Measurements from ENCODE around the gene MCL1. TPM values are rescaled to one million over a fixed set of nuclear protein-coding genes. Genes with fewer than 3 reads are reported as not detected.
A peak's percentile ranks its signal among the peaks of the same experiment; 100 is the strongest.

The MCL1 gene
- total RNA-seq, 1 donor from 2014 or later: 255 TPM

DNA sequence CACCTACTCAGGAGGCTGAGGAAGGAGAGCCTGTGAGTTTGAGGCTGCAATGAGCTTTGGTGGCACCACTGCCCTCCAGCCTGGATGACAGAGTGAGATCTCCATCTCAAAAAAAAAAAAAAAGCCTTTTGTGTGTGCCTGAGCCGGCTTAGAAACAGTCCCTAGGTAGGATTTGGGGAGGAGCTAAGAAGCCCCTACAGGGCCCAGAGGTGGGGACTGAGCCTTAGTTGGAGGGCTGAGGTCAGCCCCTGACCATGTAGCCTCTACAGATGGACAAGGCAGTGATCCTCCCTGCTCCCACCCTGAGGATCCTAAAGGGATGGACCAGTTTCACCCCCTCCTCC is 27.7 kb downstream of the MCL1 start:
- TF ChIP-seq, protein P1, sequence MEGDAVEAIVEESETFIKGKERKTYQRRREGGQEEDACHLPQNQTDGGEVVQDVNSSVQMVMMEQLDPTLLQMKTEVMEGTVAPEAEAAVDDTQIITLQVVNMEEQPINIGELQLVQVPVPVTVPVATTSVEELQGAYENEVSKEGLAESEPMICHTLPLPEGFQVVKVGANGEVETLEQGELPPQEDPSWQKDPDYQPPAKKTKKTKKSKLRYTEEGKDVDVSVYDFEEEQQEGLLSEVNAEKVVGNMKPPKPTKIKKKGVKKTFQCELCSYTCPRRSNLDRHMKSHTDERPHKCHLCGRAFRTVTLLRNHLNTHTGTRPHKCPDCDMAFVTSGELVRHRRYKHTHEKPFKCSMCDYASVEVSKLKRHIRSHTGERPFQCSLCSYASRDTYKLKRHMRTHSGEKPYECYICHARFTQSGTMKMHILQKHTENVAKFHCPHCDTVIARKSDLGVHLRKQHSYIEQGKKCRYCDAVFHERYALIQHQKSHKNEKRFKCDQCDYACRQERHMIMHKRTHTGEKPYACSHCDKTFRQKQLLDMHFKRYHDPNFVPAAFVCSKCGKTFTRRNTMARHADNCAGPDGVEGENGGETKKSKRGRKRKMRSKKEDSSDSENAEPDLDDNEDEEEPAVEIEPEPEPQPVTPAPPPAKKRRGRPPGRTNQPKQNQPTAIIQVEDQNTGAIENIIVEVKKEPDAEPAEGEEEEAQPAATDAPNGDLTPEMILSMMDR (IDR thresholded peaks at IDR 0.05): no peak
- Mint-ChIP-seq H3K27ac (ENCODE audit: unreplicated experiment) (peak overlapping the region; percentile 32), H3K4me3 (ENCODE audit: unreplicated experiment) (no peak overlapping the region), H3K4me1 (ENCODE audit: low read depth) (peaks cover 34% of the 10 kb centered on the region), H3K36me3 (ENCODE audit: low read depth) (no peaks in the 10 kb centered on the region), H3K27me3 (ENCODE audit: low read depth) (no peaks in the 10 kb centered on the region), H3K9me3 (ENCODE audit: low read depth) (no peaks in the 10 kb centered on the region)
- DNase-seq (ENCODE audit: low spot score): peak; percentile 21

- peak overlapping the region; percentile 49 for H3K27ac Mint-ChIP-seq (ENCODE audit: unreplicated experiment)
- no peak for DNase-seq (ENCODE audit: low spot score)
- no peaks in the 10 kb centered on the region for H3K9me3 Mint-ChIP-seq (ENCODE audit: low read depth)
- H3K4me3 Mint-ChIP-seq (ENCODE audit: unreplicated experiment): no peak overlapping the region
- H3K27me3 Mint-ChIP-seq (ENCODE audit: low read depth): no peaks in the 10 kb centered on the region
- TF ChIP-seq, protein P1 (IDR thresholded peaks at IDR 0.05): no peak
- H3K36me3 Mint-ChIP-seq (ENCODE audit: low read depth): no peaks in the 10 kb centered on the region
- H3K4me1 Mint-ChIP-seq (ENCODE audit: low read depth): peaks cover 34% of the 10 kb centered on the region
These were observed 28.2 kb downstream of the MCL1 start for GRCh38 chr1:150551051-150551783.

DNA sequence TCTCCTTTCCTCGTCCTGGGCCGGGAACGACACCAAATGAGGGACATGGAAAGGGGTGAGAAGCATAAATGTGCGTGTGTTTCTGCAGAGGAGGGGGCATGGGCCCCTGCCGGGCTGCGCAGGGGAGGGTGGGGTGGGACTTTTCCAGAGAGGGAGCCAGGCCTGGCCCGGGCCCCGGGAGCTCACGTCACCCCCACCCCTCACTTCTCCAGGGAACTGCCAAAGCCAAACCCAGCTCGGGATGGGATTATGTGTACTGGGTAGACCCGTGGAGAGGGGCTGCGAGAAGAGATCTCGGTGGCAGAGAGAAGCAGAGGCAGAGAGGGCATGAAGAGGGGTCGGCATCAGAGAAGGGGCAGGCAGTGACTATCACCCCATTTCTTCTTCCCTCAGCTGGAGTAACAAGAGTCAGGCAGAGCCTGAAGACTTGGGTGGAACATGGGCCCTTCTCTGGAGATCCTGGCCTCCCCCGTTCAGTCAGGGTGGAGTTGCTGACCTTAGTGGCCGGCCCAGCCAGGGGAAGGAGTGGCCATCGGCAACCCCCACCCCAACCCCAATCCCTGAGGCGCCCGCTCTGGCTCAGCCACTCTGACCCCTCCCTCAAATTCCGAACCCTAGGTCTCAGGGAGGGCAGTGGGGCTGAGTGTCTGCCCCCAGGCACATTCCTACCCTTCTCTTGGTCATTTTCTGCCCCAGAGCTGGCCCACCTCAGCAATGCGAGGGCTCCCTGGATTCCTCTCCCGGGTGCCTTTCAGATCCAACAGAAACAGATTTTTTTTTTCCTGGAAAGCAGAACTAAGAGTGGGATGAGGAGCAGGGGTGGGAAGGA is 29.0 kb downstream of the MCL1 start:
- DNase-seq (ENCODE audit: low spot score): no peak

GRCh38 chr1:150549496-150550221 is 29.8 kb downstream of the MCL1 start:
- Mint-ChIP-seq H3K4me1 (ENCODE audit: low read depth) (peaks cover 34% of the 10 kb centered on the region), H3K27ac (ENCODE audit: unreplicated experiment) (peak overlapping the region; percentile 75), H3K4me3 (ENCODE audit: unreplicated experiment) (peak overlapping the region; percentile 77), H3K27me3 (ENCODE audit: low read depth) (no peaks in the 10 kb centered on the region), H3K36me3 (ENCODE audit: low read depth) (no peaks in the 10 kb centered on the region), H3K9me3 (ENCODE audit: low read depth) (no peaks in the 10 kb centered on the region)
- TF ChIP-seq, protein P1 (IDR thresholded peaks at IDR 0.05): no peak
- DNase-seq (ENCODE audit: low spot score): no peak

More for the DNA sequence above, 29.0 kb downstream of the MCL1 start:
- Mint-ChIP-seq H3K27ac (ENCODE audit: unreplicated experiment) (peak overlapping the region; percentile 1), H3K36me3 (ENCODE audit: low read depth) (no peaks in the 10 kb centered on the region), H3K4me1 (ENCODE audit: low read depth) (peaks cover 34% of the 10 kb centered on the region), H3K27me3 (ENCODE audit: low read depth) (no peaks in the 10 kb centered on the region), H3K4me3 (ENCODE audit: unreplicated experiment) (no peak overlapping the region), H3K9me3 (ENCODE audit: low read depth) (no peaks in the 10 kb centered on the region)
- TF ChIP-seq, protein P1 (IDR thresholded peaks at IDR 0.05): no peak

All from chondrocyte (in vitro differentiated cells).